Mesenchymal stem cell (in vitro differentiated cells and primary cell): ENCODE results near the gene OPCML.

ENCODE experiments used
- DNase-seq: peaks from one replicate; pipeline ENCODE4 v3.0.0-alpha.2; 2013
- H2AFZ ChIP-seq: one replicate; pipeline ENCODE4 v1.6.1; 2013; ENCODE audit warnings: low read depth, mild to moderate bottlenecking, control low read depth, inconsistent platforms, low read length, moderate library complexity
- H2AK5ac ChIP-seq: 2 replicates; pipeline ENCODE4 v1.6.1; 2013; ENCODE audit warnings: low read length, moderate library complexity, mild to moderate bottlenecking, inconsistent platforms; ENCODE audit not compliant: severe bottlenecking
- H2BK120ac ChIP-seq: one replicate; pipeline ENCODE4 v1.6.1; 2013; ENCODE audit warnings: low read depth, mild to moderate bottlenecking, inconsistent platforms, low read length, moderate library complexity
- H2BK12ac ChIP-seq, 2 experiments: one replicate each; pipeline ENCODE4 v1.6.1; 2013; ENCODE audit warnings: inconsistent platforms in 2 of 2, low read length in 2 of 2, mild to moderate bottlenecking in 2 of 2, moderate library complexity in 2 of 2, control low read depth in 1 of 2
- H2BK15ac ChIP-seq: one replicate; pipeline ENCODE4 v1.6.1; 2013; ENCODE audit warnings: mild to moderate bottlenecking, low read depth, inconsistent platforms; ENCODE audit not compliant: poor library complexity, severe bottlenecking
- H2BK5ac ChIP-seq: 2 replicates; pipeline ENCODE4 v1.6.1; 2013; ENCODE audit warnings: low read depth, mild to moderate bottlenecking, low read length, control low read depth, inconsistent platforms; ENCODE audit not compliant: poor library complexity, severe bottlenecking
- H3K14ac ChIP-seq, 2 experiments: one replicate each; pipeline ENCODE4 v1.6.1; 2013; ENCODE audit warnings: inconsistent platforms in 2 of 2, low read length in 2 of 2, control low read depth in 1 of 2, mild to moderate bottlenecking in 1 of 2, moderate library complexity in 1 of 2
- H3K18ac ChIP-seq, 2 experiments: one replicate each; pipeline ENCODE4 v1.6.1; 2013; ENCODE audit warnings: inconsistent platforms in 2 of 2, low read length in 2 of 2, control low read depth in 1 of 2, low read depth in 1 of 2, mild to moderate bottlenecking in 1 of 2
- H3K23ac ChIP-seq, 2 experiments: one replicate each; pipeline ENCODE4 v1.6.1; 2013; ENCODE audit warnings: inconsistent platforms in 2 of 2, low read length in 2 of 2, mild to moderate bottlenecking in 2 of 2, moderate library complexity in 2 of 2, control low read depth in 1 of 2
- H3K27ac ChIP-seq: 2 replicates; pipeline ENCODE4 v1.5.1; 2013; ENCODE audit warnings: mild to moderate bottlenecking, moderate library complexity, low read length, control low read depth, inconsistent platforms; ENCODE audit not compliant: poor library complexity, severe bottlenecking
- H3K27me3 ChIP-seq, 2 experiments: 2 replicates each; pipeline versions ENCODE4 v1.6.1 to v1.7.0; 2013; ENCODE audit warnings: low read length in 2 of 2, mild to moderate bottlenecking in 2 of 2, moderate library complexity in 2 of 2, control low read depth in 1 of 2, inconsistent platforms in 1 of 2; ENCODE audit not compliant: control insufficient read depth in 1 of 2, insufficient read depth in 1 of 2
- H3K36me3 ChIP-seq, 2 experiments: 2 replicates each; pipeline versions ENCODE4 v1.6.1 to v1.7.0; 2013; ENCODE audit warnings: low read length in 2 of 2, control low read depth in 1 of 2, inconsistent platforms in 1 of 2, low read depth in 1 of 2, mild to moderate bottlenecking in 1 of 2; ENCODE audit not compliant: insufficient read depth in 2 of 2, control insufficient read depth in 1 of 2
- H3K4ac ChIP-seq, 2 experiments: one replicate each; pipeline ENCODE4 v1.6.1; 2013; ENCODE audit warnings: inconsistent platforms in 2 of 2, low read length in 2 of 2, mild to moderate bottlenecking in 2 of 2, moderate library complexity in 2 of 2, control low read depth in 1 of 2, low read depth in 1 of 2
- H3K4me1 ChIP-seq: 2 replicates; pipeline ENCODE4 v1.6.1; 2013; ENCODE audit warnings: low read depth, low read length, control low read depth; ENCODE audit not compliant: control insufficient read depth, insufficient read depth
- H3K4me2 ChIP-seq: 2 replicates; pipeline ENCODE4 v1.6.1; 2013; ENCODE audit warnings: low read length, mild to moderate bottlenecking, inconsistent platforms; ENCODE audit not compliant: poor library complexity, severe bottlenecking
- H3K4me3 ChIP-seq, 2 experiments: 2 replicates each; pipeline versions ENCODE4 v1.5.1 to v1.7.0; 2013; ENCODE audit warnings: low read length in 2 of 2, mild to moderate bottlenecking in 2 of 2, control low read depth in 1 of 2, low read depth in 1 of 2; ENCODE audit not compliant: insufficient read depth in 1 of 2
- H3K79me1 ChIP-seq: replicated peaks from 2 replicates; pipeline ENCODE4 v1.6.1; 2013; ENCODE audit warnings: mild to moderate bottlenecking, control low read depth, low read length, inconsistent platforms; ENCODE audit not compliant: poor library complexity, severe bottlenecking
- H3K9ac ChIP-seq: 2 replicates; pipeline ENCODE4 v1.7.0; 2013; ENCODE audit warnings: mild to moderate bottlenecking, low read length, moderate library complexity
- H3K9me3 ChIP-seq: 2 replicates; pipeline ENCODE4 v1.7.0; 2013; ENCODE audit warnings: mild to moderate bottlenecking, low read length; ENCODE audit not compliant: control insufficient read depth
- H4K8ac ChIP-seq: one replicate; pipeline ENCODE4 v1.6.1; 2013; ENCODE audit warnings: inconsistent platforms, mild to moderate bottlenecking, low read length, moderate library complexity
- H4K91ac ChIP-seq: one replicate; pipeline ENCODE4 v1.6.1; 2013; ENCODE audit warnings: mild to moderate bottlenecking, low read length, inconsistent platforms
- WGBS: methylation state at CpG from one replicate; pipeline ENCODE4 v1.1.7; 2013; ENCODE audit warnings: mixed read lengths; 5-methylcytosine and 5-hydroxymethylcytosine counted together

Gene OPCML

DNA sequence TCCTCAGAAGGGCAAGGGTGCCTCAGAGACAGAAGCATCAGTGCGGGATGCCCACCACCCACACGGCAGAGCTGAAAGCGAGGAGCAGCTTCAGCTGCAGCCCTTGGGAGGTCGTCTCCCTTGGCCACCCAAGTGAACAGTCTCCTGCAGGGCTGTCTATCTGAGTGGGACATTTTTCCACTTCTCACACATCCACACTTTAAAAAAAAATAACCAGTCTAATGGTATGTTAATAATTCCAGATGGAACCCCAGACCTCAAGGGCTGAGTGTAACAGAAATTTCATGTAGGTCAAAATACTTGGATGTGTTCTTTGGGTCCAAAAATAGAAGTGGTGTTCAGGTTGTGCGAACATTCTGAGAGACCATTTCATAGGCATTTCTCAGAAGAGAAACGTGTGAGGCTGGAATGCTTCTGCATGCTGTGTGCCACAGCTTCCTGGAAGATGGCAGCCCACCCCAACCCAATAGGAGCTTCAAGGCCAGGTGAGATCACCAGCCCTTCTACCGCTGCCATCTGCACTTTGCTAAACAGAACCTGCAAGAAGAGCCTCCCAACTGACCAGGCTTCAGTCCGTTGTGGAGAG is 623.2 kb downstream of the OPCML start:
- no peak for DNase-seq
- Histone ChIP-seq H2BK12ac (no peak overlapping the region), H4K8ac (no peak overlapping the region), H3K4ac (no peak overlapping the region), H3K79me1 (no peaks in the 10 kb centered on the region), H2BK120ac (no peak overlapping the region), H2AK5ac (no peak overlapping the region), H3K4me1 (no peaks in the 10 kb centered on the region), H2BK5ac (no peak overlapping the region), H2AFZ (no peak overlapping the region), H3K27me3 (no peaks in the 10 kb centered on the region), H3K9me3 (no peaks in the 10 kb centered on the region), H3K14ac (peak overlapping the region in 1 of 2 experiments; percentile 48), H3K23ac (no peak overlapping the region), H3K4me2 (no peak overlapping the region), H3K18ac (no peak overlapping the region), H3K9ac (no peak overlapping the region), H4K91ac (no peak overlapping the region), H3K4me3 (no peak overlapping the region), H3K36me3 (no peaks in the 10 kb centered on the region), H3K27ac (no peak overlapping the region), H2BK15ac (no peak overlapping the region)
- 88% methylated on average over 6 of the region's 8 CpGs for WGBS

DNA sequence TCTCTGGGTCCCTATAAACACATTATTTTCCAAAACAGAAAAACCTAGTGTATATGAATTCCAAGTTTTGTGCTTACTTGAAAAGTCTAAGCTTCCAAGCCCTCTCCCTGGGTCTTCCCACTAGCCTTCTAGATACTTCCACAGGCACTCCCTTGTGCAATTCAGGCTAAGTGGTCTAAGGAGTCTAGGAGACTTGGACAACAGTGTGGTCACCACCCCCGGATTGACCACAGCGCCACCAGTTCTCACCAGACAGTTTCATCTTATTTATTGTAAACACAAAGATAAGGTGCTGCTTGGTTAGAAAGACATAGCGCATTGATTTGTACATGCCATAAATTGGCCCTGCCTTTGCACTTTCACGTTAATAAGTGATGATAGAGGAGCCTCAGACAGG is 623.9 kb downstream of the OPCML start:
- H4K91ac ChIP-seq, result no peak overlapping the region
- H3K36me3 ChIP-seq, result no peaks in the 10 kb centered on the region
- DNase-seq, result peak; percentile 54
- H3K18ac ChIP-seq, result no peak overlapping the region
- no peak overlapping the region for H3K4me3 ChIP-seq
- no peaks in the 10 kb centered on the region for H3K4me1 ChIP-seq
- H3K4me2 ChIP-seq, result no peak overlapping the region
- no peak overlapping the region for H2AK5ac ChIP-seq
- no peaks in the 10 kb centered on the region for H3K27me3 ChIP-seq
- no peaks in the 10 kb centered on the region for H3K79me1 ChIP-seq
- H4K8ac ChIP-seq, result no peak overlapping the region
- no peak overlapping the region for H3K4ac ChIP-seq
- no peak overlapping the region for H3K9ac ChIP-seq
- H3K14ac ChIP-seq, result no peak overlapping the region
- H2BK15ac ChIP-seq, result no peak overlapping the region
- H2BK120ac ChIP-seq, result no peak overlapping the region
- no peak overlapping the region for H3K27ac ChIP-seq
- no peak overlapping the region for H2BK5ac ChIP-seq
- no peaks in the 10 kb centered on the region for H3K9me3 ChIP-seq
- H2BK12ac ChIP-seq, result no peak overlapping the region
- H3K23ac ChIP-seq, result no peak overlapping the region
- WGBS, result 83% methylated on average over 2 of the region's 4 CpGs
- no peak overlapping the region for H2AFZ ChIP-seq

DNA sequence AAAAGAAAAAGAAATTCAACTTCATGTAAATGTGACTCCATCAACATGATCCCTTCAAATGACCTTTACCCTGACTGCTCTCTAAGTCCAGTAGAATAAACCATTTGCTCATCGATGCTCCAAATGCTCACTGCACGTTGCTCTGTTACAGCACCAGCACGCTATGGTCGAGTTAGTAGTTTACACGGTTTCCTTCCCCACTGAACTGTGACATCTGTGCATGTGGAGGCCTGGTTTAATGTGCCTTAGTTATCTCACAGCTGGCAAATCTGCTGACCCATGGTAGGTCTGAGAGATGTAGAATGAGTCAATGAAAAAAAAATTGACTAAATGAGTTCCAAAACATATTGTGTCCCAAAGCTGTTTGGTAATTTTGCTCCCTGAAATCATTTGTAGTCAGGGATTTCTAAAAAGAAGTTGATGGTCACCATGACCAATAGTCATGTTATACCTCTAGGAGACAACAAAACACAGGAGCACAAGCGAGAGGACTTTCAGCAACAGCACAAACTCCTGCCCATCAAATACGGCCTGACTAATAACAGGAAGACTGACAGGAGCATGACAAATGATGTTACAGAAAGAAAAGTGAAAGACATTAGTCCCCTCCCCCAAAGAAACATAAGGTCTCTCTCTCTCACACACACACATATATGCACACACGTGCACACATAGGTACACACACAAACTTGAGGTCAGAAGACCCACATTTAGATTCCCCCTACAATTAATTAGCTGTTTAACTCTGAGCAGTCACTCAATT is 624.5 kb downstream of the OPCML start:
- Histone ChIP-seq H3K18ac (no peak overlapping the region), H3K36me3 (no peaks in the 10 kb centered on the region), H4K8ac (no peak overlapping the region), H3K14ac (no peak overlapping the region), H2AFZ (no peak overlapping the region), H3K27me3 (no peaks in the 10 kb centered on the region), H2AK5ac (no peak overlapping the region), H2BK120ac (no peak overlapping the region), H3K4me1 (no peaks in the 10 kb centered on the region), H4K91ac (no peak overlapping the region), H3K4ac (no peak overlapping the region), H3K9me3 (no peaks in the 10 kb centered on the region), H3K79me1 (no peaks in the 10 kb centered on the region), H3K23ac (no peak overlapping the region), H3K9ac (no peak overlapping the region), H2BK12ac (no peak overlapping the region), H2BK5ac (no peak overlapping the region), H3K4me2 (no peak overlapping the region), H3K4me3 (no peak overlapping the region), H3K27ac (no peak overlapping the region), H2BK15ac (no peak overlapping the region)
- no peak for DNase-seq
- 81% methylated on average over 8 of the region's 8 CpGs for WGBS

DNA sequence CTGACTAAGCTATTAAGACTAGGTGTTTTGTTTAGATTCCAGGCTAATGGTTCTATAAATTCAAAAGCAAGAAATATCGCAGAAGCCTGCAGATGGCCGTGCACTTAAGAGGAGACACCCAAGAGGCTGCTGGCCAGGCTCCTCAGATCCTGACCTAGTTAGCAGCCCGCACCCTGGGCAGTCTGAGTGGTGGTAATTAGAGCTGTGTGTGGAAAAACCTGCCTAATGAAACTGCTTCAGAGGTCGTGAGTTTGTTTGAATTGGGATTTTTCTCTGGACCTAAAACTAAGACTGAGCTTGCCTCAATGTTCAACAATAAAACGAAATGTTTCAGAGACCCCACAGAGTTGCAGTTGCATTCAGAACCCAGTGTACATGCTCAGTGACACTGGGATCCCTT is 627.7 kb downstream of the OPCML start:
- Histone ChIP-seq H2AK5ac (no peak overlapping the region), H3K9ac (no peak overlapping the region), H3K18ac (no peak overlapping the region), H3K14ac (no peak overlapping the region), H3K4ac (no peak overlapping the region), H2BK12ac (no peak overlapping the region), H3K4me1 (no peaks in the 10 kb centered on the region), H3K79me1 (no peaks in the 10 kb centered on the region), H2BK15ac (no peak overlapping the region), H3K9me3 (no peaks in the 10 kb centered on the region), H3K23ac (no peak overlapping the region), H4K8ac (no peak overlapping the region), H4K91ac (no peak overlapping the region), H2BK120ac (no peak overlapping the region), H3K4me2 (no peak overlapping the region), H2BK5ac (no peak overlapping the region), H2AFZ (no peak overlapping the region), H3K27ac (no peak overlapping the region), H3K4me3 (no peak overlapping the region), H3K27me3 (no peaks in the 10 kb centered on the region), H3K36me3 (no peaks in the 10 kb centered on the region)
- 58% methylated on average over 5 of the region's 5 CpGs for WGBS
- DNase-seq, result no peak
